H1 (cell line): ENCODE data around the gene SERINC5. TPM values are rescaled to one million over a fixed set of nuclear protein-coding genes. Genes with fewer than 3 reads are reported as not detected.

Experiments used
- CTCF ChIA-PET: fragments of 300-600 bp; sonication (Branson Sonifier 250); formaldehyde crosslinking; loops from one replicate; lab custom pipeline; 2021; ENCODE audit not compliant: partially characterized antibody; lab: Charles Lee
- POLR2A ChIA-PET: fragments of 300-600 bp; sonication (Branson Sonifier 250); formaldehyde crosslinking; loops from one replicate; lab custom pipeline; 2021; ENCODE audit warnings: inconsistent platforms; ENCODE audit not compliant: partially characterized antibody; lab: Charles Lee
- DNase-seq, 2 experiments: peaks; one replicate each; pipeline versions ENCODE4 v3.0.0 to v3.0.0-alpha.2; 2010 to 2022; ENCODE audit warnings: low spot score in 2 of 2, low read depth in 1 of 2, mixed read lengths in 1 of 2
- FAIRE-seq: peaks from 2 replicates; lab custom pipeline; 2011; peaks lifted over from hg19 to GRCh38; lab: Jason Lieb, UNC
- H2AFZ ChIP-seq: 2 replicates; pipeline ENCODE4 v1.8.1; 2012; ENCODE audit warnings: low read length, inconsistent platforms
- H2AK5ac ChIP-seq: 2 replicates; pipeline ENCODE4 v1.6.1; 2013; ENCODE audit warnings: low read depth, low read length
- H2BK120ac ChIP-seq: replicated peaks from 2 replicates; pipeline ENCODE3; 2013; ENCODE audit warnings: low read depth, low read length, inconsistent platforms
- H2BK12ac ChIP-seq: 2 replicates; pipeline ENCODE4 v1.6.1; 2013; ENCODE audit warnings: low read depth, low read length
- H2BK15ac ChIP-seq: 2 replicates; pipeline ENCODE4 v1.6.1; 2013; ENCODE audit warnings: low read length
- H2BK20ac ChIP-seq: 2 replicates; pipeline ENCODE4 v1.6.1; 2013; ENCODE audit warnings: low read length
- H2BK5ac ChIP-seq: 2 replicates; pipeline ENCODE4 v1.6.1; 2013; ENCODE audit warnings: low read depth, low read length
- H3K14ac ChIP-seq: 2 replicates; pipeline ENCODE4 v1.6.1; 2013; ENCODE audit warnings: inconsistent platforms; ENCODE audit not compliant: insufficient read length
- H3K18ac ChIP-seq: 2 replicates; pipeline ENCODE4 v1.6.1; 2013; ENCODE audit warnings: low read length; ENCODE audit errors: extremely low read depth
- H3K23ac ChIP-seq: 2 replicates; pipeline ENCODE4 v1.6.1; 2013; ENCODE audit warnings: inconsistent platforms; ENCODE audit not compliant: insufficient read length
- H3K23me2 ChIP-seq: 2 replicates; pipeline ENCODE4 v1.6.1; 2013; ENCODE audit warnings: low read depth, low read length
- H3K27ac ChIP-seq: 2 replicates; pipeline ENCODE4 v1.6.1; 2011; ENCODE audit warnings: low read depth, low read length, inconsistent platforms
- H3K27me3 ChIP-seq, 4 experiments: replicated peaks in 1 of 4; 1 replicate in 1 of 4; 2 replicates in 3 of 4; pipeline versions ENCODE4 v1.6.1 to v1.8.1; 2011 to 2013; ENCODE audit warnings: low read length in 3 of 4, mild to moderate bottlenecking in 3 of 4, inconsistent platforms in 2 of 4, mixed read lengths in 2 of 4, moderate library complexity in 1 of 4; ENCODE audit not compliant: control insufficient read depth in 3 of 4, insufficient read depth in 3 of 4; ENCODE audit errors: extremely low read depth in 1 of 4
- H3K36me3 ChIP-seq, 4 experiments: 2 replicates each; pipeline versions ENCODE4 v1.6.1 to v1.8.1; 2011 to 2013; ENCODE audit warnings: mild to moderate bottlenecking in 4 of 4, low read length in 3 of 4, moderate library complexity in 2 of 4, control low read depth in 1 of 4, inconsistent platforms in 1 of 4; ENCODE audit not compliant: insufficient read depth in 4 of 4, control insufficient read depth in 2 of 4
- H3K4ac ChIP-seq: replicated peaks from 2 replicates; pipeline ENCODE3; 2013; ENCODE audit warnings: low read length, low read depth, mixed read lengths, inconsistent platforms; ENCODE audit not compliant: insufficient read length
- H3K4me1 ChIP-seq, 4 experiments: replicated peaks in 1 of 4; 1 replicate in 1 of 4; 2 replicates in 3 of 4; pipeline versions ENCODE4 v1.6.1 to v1.8.1; 2011 to 2013; ENCODE audit warnings: low read length in 3 of 4, inconsistent platforms in 2 of 4, mixed read lengths in 1 of 4; ENCODE audit not compliant: insufficient read depth in 4 of 4, control insufficient read depth in 3 of 4
- H3K4me2 ChIP-seq, 2 experiments: 2 replicates each; pipeline versions ENCODE4 v1.6.1 to v1.8.1; 2011 to 2013; ENCODE audit warnings: low read depth in 2 of 2, low read length in 2 of 2, control low read depth in 1 of 2, inconsistent platforms in 1 of 2, mild to moderate bottlenecking in 1 of 2; ENCODE audit not compliant: insufficient read depth in 1 of 2
- H3K4me3 ChIP-seq, 4 experiments: fragments of 200-600, 300-600 bp in 1 of 4; sonication (generic), shearing (Covaris generic), sonication (Bioruptor Twin) in 1 of 4; 2 replicates each; pipeline versions ENCODE4 v1.5.1 to v1.8.1; 2011 to 2016; ENCODE audit warnings: low read length in 4 of 4, low read depth in 3 of 4, control low read depth in 2 of 4, inconsistent platforms in 2 of 4, mild to moderate bottlenecking in 2 of 4, mixed read lengths in 1 of 4, moderate library complexity in 1 of 4; ENCODE audit not compliant: insufficient read depth in 2 of 4; ENCODE audit errors: extremely low read depth in 1 of 4
- H3K56ac ChIP-seq: replicated peaks from 2 replicates; pipeline ENCODE3; 2013; ENCODE audit warnings: low read depth, mild to moderate bottlenecking, mixed read lengths, low read length, inconsistent platforms; ENCODE audit not compliant: insufficient read length
- H3K79me1 ChIP-seq: 2 replicates; pipeline ENCODE4 v1.6.1; 2013; ENCODE audit warnings: low read depth, low read length, control low read depth
- H3K79me2 ChIP-seq, 2 experiments: 2 replicates each; pipeline versions ENCODE4 v1.6.1 to v1.8.1; 2012 to 2013; ENCODE audit warnings: low read length in 2 of 2, mild to moderate bottlenecking in 2 of 2, inconsistent platforms in 1 of 2; ENCODE audit not compliant: insufficient read depth in 2 of 2, control insufficient read depth in 1 of 2
- H3K9ac ChIP-seq, 4 experiments: replicated peaks in 1 of 4; 1 replicate in 1 of 4; 2 replicates in 3 of 4; pipeline versions ENCODE4 v1.6.1 to v1.8.1; 2011 to 2013; ENCODE audit warnings: low read depth in 3 of 4, low read length in 3 of 4, control low read depth in 2 of 4, mild to moderate bottlenecking in 2 of 4, moderate library complexity in 2 of 4, inconsistent platforms in 1 of 4; ENCODE audit errors: extremely low read depth in 1 of 4
- H3K9me3 ChIP-seq, 2 experiments: 2 replicates each; pipeline versions ENCODE4 v1.6.1 to v1.8.1; 2012 to 2013; ENCODE audit warnings: mild to moderate bottlenecking in 2 of 2, moderate library complexity in 2 of 2, control low read depth in 1 of 2, inconsistent platforms in 1 of 2, low read depth in 1 of 2, low read length in 1 of 2, mixed read lengths in 1 of 2; ENCODE audit not compliant: insufficient read depth in 2 of 2
- H4K20me1 ChIP-seq, 2 experiments: replicated peaks in 1 of 2; 2 replicates each; pipeline versions ENCODE3 to v1.8.1; 2011 to 2013; ENCODE audit warnings: inconsistent platforms in 2 of 2, low read length in 2 of 2, mild to moderate bottlenecking in 1 of 2; ENCODE audit not compliant: insufficient read depth in 2 of 2, control insufficient read depth in 1 of 2
- H4K5ac ChIP-seq: 2 replicates; pipeline ENCODE4 v1.6.1; 2013; ENCODE audit warnings: low read length, low read depth, mixed read lengths, inconsistent platforms; ENCODE audit not compliant: insufficient read length
- H4K8ac ChIP-seq: 2 replicates; pipeline ENCODE4 v1.8.0; 2013; ENCODE audit warnings: mild to moderate bottlenecking, moderate library complexity, low read length, inconsistent platforms; ENCODE audit not compliant: insufficient read depth; ENCODE audit errors: extremely low read depth
- H4K91ac ChIP-seq: replicated peaks from 2 replicates; pipeline ENCODE3; 2013; ENCODE audit warnings: low read length, mixed read lengths, inconsistent platforms; ENCODE audit not compliant: insufficient read length
- RAD21 ChIP-seq, 2 experiments: IDR thresholded peaks in 1 of 2; conservative IDR thresholded peaks in 1 of 2; 2 replicates each; pipeline ENCODE4 v1.6.1; 2011; ENCODE audit warnings: low read depth in 2 of 2, low read length in 2 of 2, improper control_type of control experiment in 1 of 2, inconsistent platforms in 1 of 2, mild to moderate bottlenecking in 1 of 2, moderate library complexity in 1 of 2
- RXRA ChIP-seq: IDR thresholded peaks from 2 replicates; pipeline ENCODE4 v1.6.1; 2011; ENCODE audit warnings: low read depth, mild to moderate bottlenecking, low read length, moderate library complexity; ENCODE audit not compliant: insufficient read depth
- WGBS, 2 experiments: shearing (Covaris generic) in 1 of 2; methylation state at CpG; one replicate each; pipeline versions ENCODE4 v1.1.6 to v1.1.7; 2013 to 2015; ENCODE audit warnings: low lambda C conversion rate in 2 of 2, mixed read lengths in 2 of 2, inconsistent platforms in 1 of 2, low coverage in 1 of 2, missing lambda C conversion rate in 1 of 2; ENCODE audit not compliant: insufficient replicate concordance in 2 of 2, insufficient coverage in 1 of 2, insufficient read length in 1 of 2; ENCODE audit errors: extremely low coverage in 1 of 2, missing lambda C conversion rate in 1 of 2; 5-methylcytosine and 5-hydroxymethylcytosine counted together
- polyA plus RNA-seq, 7 experiments: library from polyadenylated mRNA; depleted of rRNA in 3 of 7; stranded (reverse) in 5 of 7; unstranded in 2 of 7; fragments of >200 nt in 5 of 7; fragments of 200-250 nt in 2 of 7; gene quantifications; 1 replicate in 5 of 7; 2 replicates in 1 of 7; 4 replicates in 1 of 7; pipeline versions ENCODE4 v1.2.1 to v1.2.3, GENCODE V29; 2011 to 2013; ENCODE audit warnings: missing spikeins in 2 of 7, mixed read lengths in 2 of 7
- total RNA-seq: library from RNA; stranded (reverse); fragmentation: NEBNext Ultra II Directional; extraction: Animal tissue kit (Norgen Biotek cat#: 25700); gene quantifications from 2 replicates; pipeline ENCODE4 v1.2.1, GENCODE V29; 2021

The SERINC5 gene
- total and polyA plus RNA-seq, 2 of the 8 experiments (the other 6 are each of a cell fraction or from before 2014, with no cell fraction given) = 32.2 to 149 TPM

- Histone ChIP-seq H3K23me2 (no peaks in the 10 kb centered on the region), H2BK20ac (no peak overlapping the region), H3K27ac (no peak overlapping the region), H3K23ac (no peak overlapping the region), H3K79me2 (no peaks in the 10 kb centered on the region), H3K18ac (no peak overlapping the region), H2BK15ac (0 out of 2 replicates have a peak overlapping the region, but pooled peaks have one; percentile 29), H3K9ac (no peak overlapping the region), H4K20me1 (no peaks in the 10 kb centered on the region), H4K8ac (no peak overlapping the region), H3K9me3 (no peaks in the 10 kb centered on the region), H2BK12ac (0 out of 2 replicates have a peak overlapping the region, but pooled peaks have one; percentile 17), H3K4me1 (0 out of 7 replicates have a peak, but pooled peaks cover 0 to 4% (median 0%) of the 10 kb centered on the region in 4 experiments), H4K5ac (no peak overlapping the region), H3K4me3 (no peak overlapping the region), H3K36me3 (no peaks in the 10 kb centered on the region), H2AFZ (no peak overlapping the region), H4K91ac (no peak overlapping the region), H3K56ac (no peak overlapping the region), H2BK120ac (peak overlapping the region; percentile 79), H3K79me1 (no peaks in the 10 kb centered on the region), H3K27me3 (no peaks in the 10 kb centered on the region), H2AK5ac (no peak overlapping the region), H3K4ac (no peak overlapping the region), H3K14ac (no peak overlapping the region), H2BK5ac (no peak overlapping the region), H3K4me2 (no peak overlapping the region)
- no peak for TF ChIP-seq RXRA
- no peak for TF ChIP-seq RAD21 (IDR thresholded peaks at IDR 0.05 in 1 of 2, conservative IDR thresholded peaks at IDR 0.05 in 1 of 2; ENCODE audit: low read depth in 2 of 2, low read length in 2 of 2)
- FAIRE-seq = no peak
- 95% methylated on average over 8 of the region's 8 CpGs; no CpG with 5 or more reads in 1 of the 2 experiments for WGBS, 2 experiments
- DNase-seq = no peak
- POLR2A ChIA-PET = interaction anchor here (0.6 to 5.2 kb wide), 3 partner anchors 10 to 49 kb away, joined by 3 to 45 read pairs (median 4); partner anchors contain the start of gene SERINC5
- CTCF ChIA-PET = interaction anchor here (1.1 to 2.3 kb wide), 3 partner anchors 173 to 178 kb away, joined by 3 to 8 read pairs (median 8); no protein-coding TSS in a partner anchor
Observed at GRCh38 chr5:80269991-80270438, 14.2 kb upstream of the SERINC5 start.
